Femur (tissue), 1 donor: ENCODE measurements around the gene STK33.

ENCODE experiments used
- DNase-seq: peaks from one replicate; pipeline ENCODE4 v3.0.0-alpha.2; 2017

Gene STK33

GRCh38 chr11:8601376-8602133 is 7.5 kb upstream of the STK33 start:
- no peak for DNase-seq

DNA sequence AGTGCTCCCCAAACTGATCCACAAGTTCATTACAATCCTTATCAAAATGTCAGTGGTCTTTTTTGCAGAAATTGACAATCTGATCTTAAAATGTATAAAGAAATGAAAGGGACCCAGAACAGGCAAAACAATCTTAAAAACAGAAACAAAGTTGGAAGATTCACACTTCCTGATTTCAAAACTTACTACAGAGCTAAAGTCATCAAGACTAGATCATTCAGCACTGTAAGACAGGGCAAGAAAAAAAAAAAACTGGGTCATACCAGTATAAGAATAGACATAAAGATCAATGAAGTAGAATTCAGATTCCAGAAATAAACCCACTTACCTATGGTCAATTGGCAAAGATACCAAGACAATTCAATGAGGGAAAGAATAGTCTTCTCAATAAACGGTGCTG is 4.5 kb upstream of the STK33 start:
- no peak for DNase-seq

DNA sequence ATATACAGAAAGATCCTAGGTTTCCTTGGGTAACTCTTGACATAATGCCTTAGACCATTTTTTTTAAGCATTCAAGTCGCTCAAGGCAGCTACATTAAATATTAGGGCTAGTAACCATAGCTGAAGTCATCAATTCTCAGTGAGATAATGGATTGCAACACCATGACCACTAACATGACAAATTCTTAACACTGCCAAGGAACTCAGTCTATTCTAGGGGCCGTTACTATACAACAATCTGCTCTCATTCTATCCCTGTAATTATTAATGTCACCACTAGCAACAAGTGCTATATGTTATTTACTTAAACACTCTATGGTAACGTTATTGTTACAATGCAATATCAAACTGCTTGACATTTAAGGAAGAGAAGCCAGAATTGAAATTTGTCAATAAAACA is 3.2 kb upstream of the STK33 start:
- DNase-seq = no peak

GRCh38 chr11:8596504-8597046 is 2.5 kb upstream of the STK33 start:
- DNase-seq = no peak

DNA sequence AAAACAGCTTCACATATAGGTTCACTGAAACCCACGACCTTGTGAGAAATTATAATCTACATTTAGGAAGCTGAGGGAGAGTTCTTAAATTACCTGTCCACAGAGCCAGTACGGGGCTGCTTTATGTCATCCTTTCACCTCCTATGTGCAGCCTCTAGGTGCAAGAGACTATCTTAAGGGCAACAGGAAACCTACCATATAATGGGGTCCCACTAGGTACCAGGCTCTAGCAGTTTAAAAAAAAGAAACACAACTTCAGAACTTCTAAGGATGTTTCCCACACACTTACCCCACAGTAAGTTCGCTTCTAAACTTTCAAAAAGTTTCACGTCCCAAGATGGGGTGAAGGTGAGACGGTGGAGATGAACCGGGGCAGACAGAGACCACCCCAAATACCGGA is 573 bp downstream of the STK33 start:
- DNase-seq = no peak

DNA sequence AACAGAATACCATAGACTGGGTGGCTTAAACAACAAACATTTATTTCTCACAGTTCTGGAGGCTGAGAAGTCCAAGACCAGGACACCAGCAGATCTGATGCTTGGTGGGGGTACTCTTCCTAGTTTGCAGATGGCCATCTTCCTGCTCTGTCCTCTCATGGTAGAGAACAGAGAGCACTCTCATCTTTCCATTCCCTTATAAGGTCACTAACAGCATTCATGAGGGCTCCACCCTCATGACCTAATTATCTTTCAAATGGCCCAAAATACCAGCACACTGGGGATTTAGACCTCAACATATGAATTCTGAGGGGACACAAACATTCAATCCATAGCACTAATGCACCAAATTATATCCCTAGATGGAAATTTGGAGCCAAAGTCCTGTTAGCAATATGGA is 6.1 kb downstream of the STK33 start:
- DNase-seq = no peak

GRCh38 chr11:8586805-8587204 is 7.2 kb downstream of the STK33 start:
- no peak for DNase-seq

DNA sequence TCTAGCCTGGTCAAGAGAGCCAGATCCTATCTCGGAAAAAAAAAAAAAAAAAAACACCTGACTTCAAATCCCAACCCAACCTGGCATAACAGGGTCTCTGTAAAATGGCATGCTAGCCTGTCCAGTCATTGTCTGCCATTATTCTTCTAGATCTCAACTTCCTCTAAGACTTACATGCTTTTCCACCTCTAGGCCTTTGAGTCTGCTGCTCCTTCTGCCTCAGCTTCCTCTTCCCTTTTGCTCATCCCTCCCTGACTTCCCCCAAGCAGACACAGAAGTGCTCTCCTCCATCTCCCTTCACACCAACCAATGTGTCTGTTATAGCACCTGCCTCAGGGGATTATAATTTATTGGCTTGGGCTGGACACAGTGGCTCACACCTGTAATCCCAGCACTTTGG is 7.8 kb downstream of the STK33 start:
- no peak for DNase-seq

DNA sequence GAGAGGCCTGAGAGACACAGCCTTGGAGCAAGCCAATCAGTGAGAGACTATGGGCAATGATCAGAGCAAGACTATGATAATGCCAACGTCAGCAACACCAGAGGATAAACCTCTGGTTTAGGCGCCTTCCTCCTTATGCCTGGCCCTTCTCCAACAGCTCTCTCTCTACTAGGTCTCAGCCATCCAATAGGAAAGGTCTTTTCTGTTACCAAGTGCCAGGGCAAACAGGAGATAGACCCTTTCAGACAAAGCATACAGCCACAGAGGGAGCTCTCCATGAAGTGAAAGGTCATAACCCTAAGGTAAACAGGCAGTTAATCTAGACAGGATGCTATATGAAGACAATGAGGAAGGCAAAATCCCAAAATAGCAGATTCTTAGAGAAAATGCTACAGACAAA is 9.5 kb downstream of the STK33 start:
- DNase-seq = no peak

DNA sequence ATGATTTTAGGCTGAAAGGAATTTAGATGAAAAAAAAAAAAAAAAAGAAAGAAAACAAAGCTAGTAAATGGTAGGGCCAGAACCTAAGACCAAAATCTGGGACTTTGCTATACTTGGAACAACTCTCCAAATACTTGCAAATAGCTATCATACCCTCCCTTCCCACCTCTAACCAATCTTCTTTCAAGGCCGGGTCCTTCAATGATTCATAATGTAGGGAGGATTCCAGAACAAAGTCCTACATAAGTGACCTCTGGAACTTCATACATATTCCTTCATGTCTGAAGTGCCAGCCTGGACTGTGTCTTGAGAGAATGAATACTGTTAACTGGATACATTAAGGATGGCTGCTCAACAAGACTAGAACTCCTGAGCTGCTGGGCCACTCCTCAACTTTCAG is 9.9 kb downstream of the STK33 start:
- DNase-seq = no peak

- no peak for DNase-seq
Measured at GRCh38 chr11:8581300-8581699, 12.7 kb downstream of the STK33 start.

DNA sequence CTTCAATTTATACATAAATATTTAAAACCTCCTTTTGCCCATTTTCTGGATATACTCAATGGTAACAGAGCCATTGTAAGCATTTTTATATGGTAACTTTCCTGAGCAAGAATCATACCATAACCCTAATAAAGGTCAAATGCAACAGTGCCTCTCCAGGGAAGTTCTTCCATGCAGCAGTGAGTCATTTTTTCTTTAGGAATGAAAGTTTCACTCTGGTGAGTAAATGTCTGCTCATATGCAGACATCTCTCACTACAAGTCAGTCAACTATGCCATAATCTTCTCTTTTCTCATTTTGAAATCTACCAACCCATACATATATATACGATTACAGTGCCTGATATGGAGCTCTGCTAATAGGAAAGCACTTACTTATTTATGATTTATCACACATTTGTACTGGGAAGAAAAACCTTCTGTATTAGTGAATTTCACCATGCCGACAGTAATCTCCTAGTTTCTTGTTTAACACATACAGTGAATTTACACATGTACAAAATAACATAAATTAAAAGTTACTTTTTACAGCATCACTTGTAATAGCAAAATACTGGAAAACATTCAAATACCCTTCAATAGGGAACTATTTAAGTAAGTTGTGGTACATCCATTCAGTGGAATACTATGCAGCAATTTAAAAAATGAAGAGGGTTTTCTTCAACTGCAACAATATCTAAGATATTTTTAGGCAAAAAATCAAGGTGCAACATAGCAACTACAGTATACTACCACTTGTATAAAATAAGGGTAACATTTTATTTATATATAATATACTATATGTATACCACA is 16.0 kb downstream of the STK33 start:
- DNase-seq = no peak

- DNase-seq = no peak
Measured at GRCh38 chr11:8574798-8575197, 19.2 kb downstream of the STK33 start.

- DNase-seq = no peak
Measured at GRCh38 chr11:8573777-8574176, 20.3 kb downstream of the STK33 start.

DNA sequence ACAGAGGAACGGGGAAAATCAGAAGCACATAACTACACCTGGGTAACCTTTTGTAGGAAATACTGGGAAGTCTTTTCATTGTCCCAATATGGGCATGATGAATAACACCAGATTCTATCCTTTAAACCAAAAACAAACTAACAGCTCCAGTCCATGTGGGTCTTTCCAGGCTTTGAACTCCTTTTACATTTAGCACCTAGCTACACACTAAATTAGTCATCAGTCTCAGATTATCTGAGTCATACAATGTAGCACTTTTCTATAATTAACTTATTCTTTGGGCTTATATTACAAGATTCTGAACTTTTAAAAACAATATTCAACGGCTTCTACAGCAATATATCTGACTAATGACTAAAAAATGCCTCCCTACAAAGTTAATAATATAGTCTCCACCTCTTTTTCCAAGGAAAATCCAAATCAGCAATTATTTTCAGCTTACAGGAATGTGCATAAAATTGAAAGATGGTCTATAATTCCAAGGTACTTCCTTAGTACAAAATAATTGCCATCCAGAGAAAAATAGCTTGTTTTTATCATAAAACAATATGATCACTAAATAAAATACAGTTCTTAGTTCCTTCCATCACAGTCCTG is 26.3 kb downstream of the STK33 start:
- DNase-seq = no peak

GRCh38 chr11:8566613-8567210 is 27.3 kb downstream of the STK33 start:
- no peak for DNase-seq

DNA sequence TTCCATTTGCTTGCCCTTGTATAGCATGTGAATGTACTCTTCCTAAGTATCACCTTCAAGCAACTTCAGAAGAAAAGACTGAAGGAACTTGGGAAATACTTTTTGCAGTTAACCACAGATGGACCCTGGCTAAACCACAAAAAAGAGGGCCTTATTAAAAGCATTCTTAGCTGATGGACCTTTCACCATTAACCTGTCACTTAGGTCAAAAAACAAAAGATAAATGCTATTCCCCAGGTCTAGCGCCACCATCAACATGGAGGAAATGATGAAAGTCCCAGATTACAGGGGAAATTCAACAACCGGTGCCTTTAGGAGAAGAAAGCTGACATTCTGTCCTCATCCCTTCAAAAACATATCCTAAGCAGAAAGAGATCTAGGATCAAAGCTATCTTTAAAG is 29.5 kb downstream of the STK33 start:
- no peak for DNase-seq

DNA sequence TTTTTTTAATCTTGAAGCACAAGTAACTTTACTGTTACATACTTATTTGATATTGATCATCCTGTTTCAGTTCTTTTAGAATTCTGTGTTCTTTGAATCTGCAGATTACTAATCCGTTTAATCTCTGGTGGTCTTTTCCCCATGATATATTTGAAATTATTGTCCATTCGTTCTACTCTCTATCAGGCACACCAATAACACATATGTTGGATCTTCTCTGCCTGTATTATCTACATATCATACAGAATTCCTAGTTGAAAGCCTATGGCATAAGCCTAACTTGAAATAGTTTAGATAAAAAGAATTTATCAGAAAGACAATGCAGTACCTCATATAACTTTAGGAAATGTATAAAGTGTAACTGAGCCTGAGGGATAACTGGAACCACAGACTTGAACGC is 32.6 kb downstream of the STK33 start:
- DNase-seq = no peak

DNA sequence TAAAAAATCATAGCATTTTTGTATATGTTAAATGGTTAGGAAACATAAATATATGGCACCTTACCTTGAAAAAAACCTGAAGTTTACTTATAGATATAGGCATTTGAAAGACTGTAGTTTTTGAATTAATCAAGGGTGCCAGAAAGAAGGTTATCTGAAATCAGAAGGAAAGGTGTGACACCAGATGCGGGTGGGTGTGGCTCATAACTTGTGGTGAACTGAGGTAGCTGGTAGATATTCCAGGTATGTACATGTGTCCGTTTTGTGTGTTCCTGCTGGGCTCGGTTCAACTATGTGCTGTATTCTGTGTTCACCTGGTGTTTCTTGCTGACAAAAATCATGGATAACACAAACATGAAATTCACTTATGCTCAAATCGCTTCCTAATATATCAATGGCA is 35.6 kb downstream of the STK33 start:
- DNase-seq = no peak

DNA sequence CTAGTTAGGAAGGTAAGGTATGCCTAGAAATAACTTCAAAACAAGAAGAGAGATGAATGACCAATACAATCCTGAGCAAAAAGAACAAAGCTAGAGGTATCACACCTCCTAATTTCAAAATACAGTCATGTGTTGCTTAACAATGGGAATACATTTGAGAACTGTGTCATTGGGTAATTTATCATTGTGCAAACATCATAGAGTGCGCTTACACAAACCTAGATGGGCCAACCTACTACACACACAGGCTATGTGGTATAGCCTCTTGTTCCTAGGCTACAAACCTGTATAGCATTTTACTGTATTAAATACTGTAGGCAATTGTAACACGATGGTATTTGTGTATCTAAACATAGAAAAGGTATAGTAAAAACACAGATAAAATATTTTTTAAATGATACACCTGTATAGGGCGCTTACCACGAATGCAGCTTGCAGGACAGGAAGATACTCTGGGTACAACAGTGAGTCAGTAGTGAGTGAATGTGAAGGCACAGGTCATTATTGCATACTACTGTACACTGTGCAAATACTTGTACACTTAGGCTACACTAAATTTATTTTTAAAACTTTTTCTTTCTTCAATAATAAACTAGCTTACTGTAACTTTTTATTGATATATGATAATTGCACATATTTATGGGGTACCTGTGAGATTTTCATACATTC is 48.2 kb downstream of the STK33 start:
- no peak for DNase-seq

DNA sequence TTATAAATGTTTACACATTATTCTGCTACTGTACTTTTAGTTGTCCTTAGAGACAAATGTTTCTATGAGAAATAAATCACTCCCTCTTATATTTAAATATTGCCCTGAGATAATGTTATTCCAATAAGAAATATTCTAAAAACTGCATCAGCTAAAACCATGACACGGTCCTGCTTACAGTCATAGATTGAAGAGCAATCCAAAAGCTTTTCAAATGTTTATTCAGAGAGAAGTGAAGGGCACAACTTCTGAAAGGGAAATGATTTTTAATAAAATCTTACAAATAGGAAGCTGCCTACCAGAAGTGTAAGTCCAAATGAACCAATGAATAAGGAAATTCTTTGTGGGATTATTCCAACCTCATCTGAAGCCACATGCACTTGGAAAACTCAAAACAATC is 49.2 kb downstream of the STK33 start:
- DNase-seq = no peak

DNA sequence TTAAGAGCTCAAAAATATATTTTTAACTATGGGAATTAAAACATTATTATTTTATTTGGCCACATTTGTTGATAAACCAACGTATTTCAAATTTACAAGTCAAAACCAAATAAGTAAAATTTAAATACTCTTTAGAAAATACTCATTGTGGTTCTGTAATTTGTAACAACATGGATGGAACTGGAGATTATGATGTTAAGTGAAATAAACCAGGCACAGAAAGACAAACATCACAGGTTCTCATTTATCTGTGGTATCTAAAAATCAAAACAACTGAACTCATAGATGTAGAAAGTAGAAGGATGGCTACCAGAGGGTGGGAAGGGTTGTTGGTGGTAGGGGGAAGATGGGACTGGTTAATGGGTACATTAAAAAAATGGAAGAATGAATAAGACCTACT is 50.8 kb downstream of the STK33 start:
- DNase-seq = no peak

GRCh38 chr11:8541448-8541847 is 52.6 kb downstream of the STK33 start:
- no peak for DNase-seq
